Panc1 (cell line): ENCODE data around the gene JAZF1. TPM values are rescaled to one million over a fixed set of nuclear protein-coding genes. Genes with fewer than 3 reads are reported as not detected.

Experiments used
- ATAC-seq: fragments of 200-7000 bp; cut with Tn5 transposase; 2 replicates; pipeline ENCODE4 v1.9.1; 2020; ENCODE audit warnings: mild to moderate bottlenecking, moderate library complexity
- BruUV-seq: library from RNA; stranded (reverse); fragments of 400-500 nt; replicated peaks from 2 replicates; lab custom pipeline; 2021; lab: Mats Ljungman, UMichigan
- CTCF ChIA-PET: fragments of 300-600 bp; sonication (Branson Sonifier 250); formaldehyde crosslinking; loops from one replicate; lab custom pipeline; 2022; ENCODE audit warnings: antibody characterized with exemption; lab: Charles Lee
- POLR2A ChIA-PET: fragments of 300-600 bp; sonication (Branson Sonifier 250); formaldehyde crosslinking; loops from one replicate; lab custom pipeline; 2022; ENCODE audit warnings: antibody characterized with exemption; lab: Charles Lee
- DNase-seq: peaks from one replicate; pipeline ENCODE4 v3.0.0-alpha.2; 2010; ENCODE audit warnings: low read depth, low spot score
- H3K27ac ChIP-seq: 2 replicates; pipeline ENCODE4 v1.5.1; 2011; ENCODE audit warnings: mild to moderate bottlenecking, low read length, inconsistent platforms
- H3K27me3 ChIP-seq: fragments of 200-500 bp; sonication (Bioruptor generic); 2 replicates; pipeline ENCODE4 v1.6.0; 2014; ENCODE audit warnings: low read length, inconsistent platforms; ENCODE audit not compliant: control insufficient read depth, insufficient read depth
- H3K36me3 ChIP-seq: fragments of 200-500 bp; sonication (Bioruptor generic); 2 replicates; pipeline ENCODE4 v1.5.1; 2014; ENCODE audit warnings: inconsistent platforms, mild to moderate bottlenecking, low read length, moderate library complexity; ENCODE audit not compliant: control insufficient read depth, insufficient read depth
- H3K4me1 ChIP-seq: 2 replicates; pipeline ENCODE4 v1.5.1; 2011; ENCODE audit warnings: inconsistent platforms, mild to moderate bottlenecking, low read length, moderate library complexity; ENCODE audit not compliant: control insufficient read depth, insufficient read depth
- H3K4me3 ChIP-seq, 2 experiments: 2 replicates each; pipeline ENCODE4 v1.5.1; 2011 to 2012; ENCODE audit warnings: low read depth in 2 of 2, low read length in 2 of 2, mild to moderate bottlenecking in 2 of 2, inconsistent platforms in 1 of 2, moderate library complexity in 1 of 2
- H3K9me3 ChIP-seq: fragments of 200-500 bp; sonication (Bioruptor generic); 2 replicates; pipeline ENCODE4 v1.5.1; 2014; ENCODE audit warnings: low read depth, mild to moderate bottlenecking, inconsistent platforms, low read length, moderate library complexity; ENCODE audit not compliant: control insufficient read depth, insufficient read depth
- POLR2AphosphoS5 ChIP-seq: IDR thresholded peaks from 2 replicates; pipeline ENCODE4 v1.6.1; 2012; ENCODE audit warnings: mild to moderate bottlenecking, low read depth, low read length, moderate library complexity
- SIN3A ChIP-seq: IDR thresholded peaks from 2 replicates; pipeline ENCODE4 v1.6.1; 2012; ENCODE audit warnings: low read depth, mild to moderate bottlenecking, low read length, moderate library complexity, borderline replicate concordance; ENCODE audit not compliant: insufficient read depth
- TCF7L2 ChIP-seq: IDR thresholded peaks from 2 replicates; pipeline ENCODE4 v1.6.1; 2011; ENCODE audit warnings: mild to moderate bottlenecking, low read depth, low read length, inconsistent platforms
- in situ Hi-C: cut with HindIII; loops from 2 replicates; pipeline ENCODE4 v1.10.0; 2016; ENCODE audit warnings: low sequenced_read_pairs, low pct_unique_long_range_greater_than_20kb
- intact Hi-C: fragments of 100-400 bp; cut with micrococcal nuclease; formaldehyde crosslinking; loops from one replicate; pipeline ENCODE4 v1.10.0; 2022; ENCODE audit not compliant: unreplicated experiment
- total RNA-seq: library from RNA; stranded (reverse); gene quantifications from one replicate; pipeline ENCODE4 v1.2.1, GENCODE V29; 2021; ENCODE audit not compliant: unreplicated experiment
- TF ChIP-seq, protein P1 (sequence below), 2 experiments: IDR thresholded peaks; 2 replicates each; pipeline ENCODE4 v1.6.1; 2011 to 2012; ENCODE audit warnings: low read depth in 2 of 2, control low read depth in 1 of 2, low read length in 1 of 2, mild to moderate bottlenecking in 1 of 2, moderate library complexity in 1 of 2; ENCODE audit not compliant: insufficient read depth in 1 of 2
- TF ChIP-seq, protein P2 (sequence below): fragments of 450-650 bp; IDR thresholded peaks from 2 replicates; pipeline ENCODE4 v1.5.1; 2017; ENCODE audit warnings: mild to moderate bottlenecking

JAZF1 gene
- total RNA-seq, 1 experiment from 2014 or later = 8.8 TPM

- DNase-seq (no peak), ATAC-seq (no peak)
- POLR2A ChIA-PET = no interaction called here
- Histone ChIP-seq H3K36me3 (no peaks in the 10 kb centered on the region), H3K9me3 (no peaks in the 10 kb centered on the region), H3K27ac (no peak overlapping the region), H3K4me3 (no peak overlapping the region), H3K27me3 (peaks cover 10% of the 10 kb centered on the region; the same call in 1 of the 2 replicates), H3K4me1 (no peaks in the 10 kb centered on the region)
- CTCF ChIA-PET = no interaction called here
- intact Hi-C loops (no loop called here), in situ Hi-C loops (no loop called here)
- BruUV-seq = no TSS peak
- TF ChIP-seq, protein P1, sequence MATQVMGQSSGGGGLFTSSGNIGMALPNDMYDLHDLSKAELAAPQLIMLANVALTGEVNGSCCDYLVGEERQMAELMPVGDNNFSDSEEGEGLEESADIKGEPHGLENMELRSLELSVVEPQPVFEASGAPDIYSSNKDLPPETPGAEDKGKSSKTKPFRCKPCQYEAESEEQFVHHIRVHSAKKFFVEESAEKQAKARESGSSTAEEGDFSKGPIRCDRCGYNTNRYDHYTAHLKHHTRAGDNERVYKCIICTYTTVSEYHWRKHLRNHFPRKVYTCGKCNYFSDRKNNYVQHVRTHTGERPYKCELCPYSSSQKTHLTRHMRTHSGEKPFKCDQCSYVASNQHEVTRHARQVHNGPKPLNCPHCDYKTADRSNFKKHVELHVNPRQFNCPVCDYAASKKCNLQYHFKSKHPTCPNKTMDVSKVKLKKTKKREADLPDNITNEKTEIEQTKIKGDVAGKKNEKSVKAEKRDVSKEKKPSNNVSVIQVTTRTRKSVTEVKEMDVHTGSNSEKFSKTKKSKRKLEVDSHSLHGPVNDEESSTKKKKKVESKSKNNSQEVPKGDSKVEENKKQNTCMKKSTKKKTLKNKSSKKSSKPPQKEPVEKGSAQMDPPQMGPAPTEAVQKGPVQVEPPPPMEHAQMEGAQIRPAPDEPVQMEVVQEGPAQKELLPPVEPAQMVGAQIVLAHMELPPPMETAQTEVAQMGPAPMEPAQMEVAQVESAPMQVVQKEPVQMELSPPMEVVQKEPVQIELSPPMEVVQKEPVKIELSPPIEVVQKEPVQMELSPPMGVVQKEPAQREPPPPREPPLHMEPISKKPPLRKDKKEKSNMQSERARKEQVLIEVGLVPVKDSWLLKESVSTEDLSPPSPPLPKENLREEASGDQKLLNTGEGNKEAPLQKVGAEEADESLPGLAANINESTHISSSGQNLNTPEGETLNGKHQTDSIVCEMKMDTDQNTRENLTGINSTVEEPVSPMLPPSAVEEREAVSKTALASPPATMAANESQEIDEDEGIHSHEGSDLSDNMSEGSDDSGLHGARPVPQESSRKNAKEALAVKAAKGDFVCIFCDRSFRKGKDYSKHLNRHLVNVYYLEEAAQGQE (IDR thresholded peaks at IDR 0.05; ENCODE audit: insufficient read depth in 1 of 2, low read depth in 2 of 2, low read length in 1 of 2) = no peak
- TF ChIP-seq, protein P2, sequence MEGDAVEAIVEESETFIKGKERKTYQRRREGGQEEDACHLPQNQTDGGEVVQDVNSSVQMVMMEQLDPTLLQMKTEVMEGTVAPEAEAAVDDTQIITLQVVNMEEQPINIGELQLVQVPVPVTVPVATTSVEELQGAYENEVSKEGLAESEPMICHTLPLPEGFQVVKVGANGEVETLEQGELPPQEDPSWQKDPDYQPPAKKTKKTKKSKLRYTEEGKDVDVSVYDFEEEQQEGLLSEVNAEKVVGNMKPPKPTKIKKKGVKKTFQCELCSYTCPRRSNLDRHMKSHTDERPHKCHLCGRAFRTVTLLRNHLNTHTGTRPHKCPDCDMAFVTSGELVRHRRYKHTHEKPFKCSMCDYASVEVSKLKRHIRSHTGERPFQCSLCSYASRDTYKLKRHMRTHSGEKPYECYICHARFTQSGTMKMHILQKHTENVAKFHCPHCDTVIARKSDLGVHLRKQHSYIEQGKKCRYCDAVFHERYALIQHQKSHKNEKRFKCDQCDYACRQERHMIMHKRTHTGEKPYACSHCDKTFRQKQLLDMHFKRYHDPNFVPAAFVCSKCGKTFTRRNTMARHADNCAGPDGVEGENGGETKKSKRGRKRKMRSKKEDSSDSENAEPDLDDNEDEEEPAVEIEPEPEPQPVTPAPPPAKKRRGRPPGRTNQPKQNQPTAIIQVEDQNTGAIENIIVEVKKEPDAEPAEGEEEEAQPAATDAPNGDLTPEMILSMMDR = no peak
- no peak for TF ChIP-seq POLR2AphosphoS5
- TF ChIP-seq TCF7L2 = no peak
- no peak for TF ChIP-seq SIN3A
These were observed 20.5 kb upstream of the JAZF1 start for GRCh38 chr7:28201131-28201530.

DNA sequence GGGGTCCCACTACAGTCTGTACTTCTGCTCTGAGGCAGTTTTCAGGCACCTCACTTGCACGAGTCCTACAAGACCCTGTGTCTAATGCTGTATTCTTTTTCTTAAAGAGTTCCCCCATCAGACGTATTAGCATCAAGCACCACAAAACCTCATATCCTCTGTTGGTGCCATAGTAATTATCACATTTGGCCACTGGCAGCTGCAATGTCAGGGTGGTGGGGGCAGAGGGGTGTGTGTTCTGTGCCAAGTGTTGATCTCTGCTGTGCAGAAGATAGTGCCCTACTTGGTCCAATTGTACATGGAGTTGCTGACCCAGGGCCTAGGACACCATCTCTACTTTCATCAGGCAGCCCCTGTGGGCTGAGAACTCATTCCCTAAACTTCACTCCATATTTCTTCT is 20.0 kb upstream of the JAZF1 start:
- DNase-seq (no peak), ATAC-seq (no peak)
- intact Hi-C loops = no loop called here
- no peak overlapping the region for H3K27ac ChIP-seq
- H3K27me3 ChIP-seq = peaks cover 10% of the 10 kb centered on the region; the same call in 1 of the 2 replicates
- H3K4me3 ChIP-seq = no peak overlapping the region
- BruUV-seq = no TSS peak
- in situ Hi-C loops = no loop called here
- no peaks in the 10 kb centered on the region for H3K4me1 ChIP-seq
- CTCF ChIA-PET = no interaction called here
- POLR2A ChIA-PET = no interaction called here
- H3K36me3 ChIP-seq = no peaks in the 10 kb centered on the region
- TF ChIP-seq, protein P1 (IDR thresholded peaks at IDR 0.05; ENCODE audit: insufficient read depth in 1 of 2, low read depth in 2 of 2, low read length in 1 of 2) = no peak
- TF ChIP-seq POLR2AphosphoS5 (no peak), TCF7L2 (no peak), SIN3A (no peak)
- TF ChIP-seq, protein P2 = no peak
- H3K9me3 ChIP-seq = no peaks in the 10 kb centered on the region
